Activated CD4-positive, alpha-beta memory T cell treated with anti-CD3 and anti-CD28 coated beads, Interleukin-2, amount 10 ng/mL, durations not matched to agents 7 days and 5 days (primary cell): Measurements from ENCODE around the gene TUBA4B. TPM values are rescaled to one million over a fixed set of nuclear protein-coding genes. Genes with fewer than 3 reads are reported as not detected.
A peak's percentile ranks its signal among the peaks of the same experiment; 100 is the strongest.

Source experiments
- CTCF ChIA-PET: fragments of 350-600 bp; sonication (Branson Sonifier 250); formaldehyde crosslinking; loops from one replicate; lab custom pipeline; 2021; ENCODE audit warnings: antibody characterized with exemption, inconsistent platforms; lab: Charles Lee
- POLR2A ChIA-PET: fragments of 350-600 bp; sonication (Branson Sonifier 250); formaldehyde crosslinking; loops from one replicate; lab custom pipeline; 2021; ENCODE audit warnings: antibody characterized with exemption; lab: Charles Lee
- DNase-seq: peaks from one replicate; pipeline ENCODE4 v3.0.0-alpha.2; 2020
- H3K27ac Mint-ChIP-seq: one replicate; pipeline ENCODE4 v1.8.0; 2021; ENCODE audit warnings: mild to moderate bottlenecking, mixed read lengths
- H3K27me3 Mint-ChIP-seq: one replicate; pipeline ENCODE4 v1.8.0; 2021; ENCODE audit warnings: mixed read lengths
- H3K36me3 Mint-ChIP-seq: one replicate; pipeline ENCODE4 v1.8.0; 2021; ENCODE audit warnings: low read depth, mixed read lengths
- H3K4me1 Mint-ChIP-seq: one replicate; pipeline ENCODE4 v1.8.0; 2021; ENCODE audit warnings: mixed read lengths
- H3K4me3 Mint-ChIP-seq: one replicate; pipeline ENCODE4 v1.8.0; 2021; ENCODE audit warnings: mild to moderate bottlenecking, mixed read lengths
- H3K9me3 Mint-ChIP-seq: one replicate; pipeline ENCODE4 v1.8.0; 2021; ENCODE audit warnings: mixed read lengths
- total RNA-seq, 2 experiments: library from RNA; stranded (reverse); gene quantifications; one replicate each; pipeline ENCODE4 v1.2.3, GENCODE V29; 2021

The TUBA4B gene
- total RNA-seq, 2 experiments from 2014 or later, result not detected

- ChIA-PET POLR2A (interaction anchor here (15.5 kb wide), 1 partner anchor 14 kb away, joined by 425 read pairs; the partner anchor contains the start of genes GLB1L, STK16, TUBA4A and TUBA4B), CTCF (no interaction called here)
- Mint-ChIP-seq H3K27ac (no peak overlapping the region), H3K27me3 (no peaks in the 10 kb centered on the region), H3K4me1 (peaks cover 30% of the 10 kb centered on the region), H3K9me3 (no peaks in the 10 kb centered on the region), H3K36me3 (peaks cover 79% of the 10 kb centered on the region), H3K4me3 (no peak overlapping the region)
- DNase-seq, result no peak
These were observed 18.7 kb upstream of the TUBA4B start for GRCh38 chr2:219234331-219234730.

- POLR2A ChIA-PET, result interaction anchor here (0.6 to 15.2 kb wide), 4 partner anchors 10 to 159 kb away, joined by 3 to 425 read pairs (median 40); partner anchors contain the start of genes ANKZF1, ATG9A, CNPPD1 and TUBA4A
- Mint-ChIP-seq H3K27me3 (no peaks in the 10 kb centered on the region), H3K9me3 (no peaks in the 10 kb centered on the region), H3K36me3 (peaks cover 31% of the 10 kb centered on the region), H3K27ac (peak overlapping the region; percentile 56), H3K4me1 (peaks cover 46% of the 10 kb centered on the region), H3K4me3 (peak overlapping the region; percentile 39)
- no peak for DNase-seq
- CTCF ChIA-PET, result interaction anchor here (3.7 kb wide), 1 partner anchor 51 kb away, joined by 32 read pairs; no protein-coding TSS in a partner anchor
These were observed 9.7 kb upstream of the TUBA4B start for GRCh38 chr2:219243291-219243761.

DNA sequence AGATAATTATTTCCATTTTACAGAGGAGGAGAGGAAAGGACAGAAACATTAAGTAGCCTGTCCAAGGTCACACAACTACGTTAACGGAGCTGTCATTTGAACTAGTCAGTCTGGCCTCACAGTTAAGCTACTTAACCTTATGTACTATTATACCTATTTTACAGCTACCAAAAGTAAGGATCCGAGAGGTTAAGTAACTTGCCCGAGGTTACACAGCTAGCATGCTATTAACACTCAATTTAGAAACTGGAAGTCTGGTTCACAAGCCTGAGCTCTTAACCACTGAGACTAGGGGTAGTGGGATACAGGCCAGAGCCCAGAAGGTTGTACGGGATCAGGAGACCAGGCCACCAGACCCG, 8.3 kb upstream of the TUBA4B start:
- H3K36me3 Mint-ChIP-seq, result peaks cover 40% of the 10 kb centered on the region
- peak overlapping the region; percentile 81 for H3K27ac Mint-ChIP-seq
- peak overlapping the region; percentile 100 for H3K4me3 Mint-ChIP-seq
- no peaks in the 10 kb centered on the region for H3K27me3 Mint-ChIP-seq
- ChIA-PET CTCF (interaction anchor here (0.9 to 3.7 kb wide), 12 partner anchors 10 to 351 kb away, joined by 3 to 32 read pairs (median 7); partner anchors contain the start of genes ANKZF1, ATG9A, CNPPD1 and DNAJB2), POLR2A (interaction anchor here (0.6 to 15.2 kb wide), 17 partner anchors 9 to 143 kb away, joined by 3 to 425 read pairs (median 5); partner anchors contain the start of genes ABCB6, ANKZF1, ATG9A and CNPPD1)
- no peak for DNase-seq
- no peaks in the 10 kb centered on the region for H3K9me3 Mint-ChIP-seq
- H3K4me1 Mint-ChIP-seq, result peaks cover 60% of the 10 kb centered on the region

DNA sequence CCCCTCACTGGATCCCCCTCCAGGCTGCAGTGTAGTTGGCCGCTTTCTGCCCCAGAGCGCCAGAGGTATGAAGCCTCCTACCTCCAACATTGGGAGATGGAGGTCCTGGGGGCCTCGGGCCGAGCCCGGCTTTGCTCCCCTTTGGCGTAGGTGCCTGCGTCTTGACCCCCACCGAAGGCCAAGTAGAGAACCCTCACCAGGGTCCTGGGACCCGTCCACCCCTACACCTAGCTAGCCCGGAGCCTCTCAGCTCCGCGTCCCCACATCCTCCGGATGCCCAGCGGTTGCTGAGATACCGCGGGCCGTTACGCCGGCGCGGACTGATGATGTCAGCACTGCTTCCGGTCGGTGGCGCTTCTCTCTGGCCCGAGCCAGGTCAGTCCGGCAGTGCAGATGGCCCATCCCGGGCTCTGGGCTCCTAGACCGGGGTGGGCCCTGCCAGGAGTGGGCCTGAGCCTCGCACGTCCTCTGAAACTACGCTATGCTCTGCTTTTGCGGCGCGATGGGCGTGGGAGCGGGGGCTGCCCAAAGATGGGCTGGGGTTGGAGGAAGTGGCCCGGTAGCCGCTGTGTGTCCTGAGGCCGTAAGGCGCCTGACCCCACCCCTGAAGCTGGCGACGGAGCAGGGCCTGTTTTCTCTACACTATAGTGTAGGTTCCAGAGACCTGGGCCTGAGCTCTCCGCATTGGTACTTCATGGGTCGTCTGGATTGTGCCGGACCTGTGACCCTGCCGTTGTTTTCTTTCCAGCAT, 7.7 kb upstream of the TUBA4B start, which contains the start of the genes GLB1L and STK16:
Gene GLB1L (minus strand): TSS at position 297 of the 751 bp plus-strand sequence. CDS start 1,871 bp downstream, outside the sequence.
Gene STK16 (plus strand): TSS at position 332 of the 751 bp plus-strand sequence. CDS start 521 bp downstream, outside the sequence.
- Mint-ChIP-seq H3K36me3 (peaks cover 42% of the 10 kb centered on the region), H3K9me3 (no peaks in the 10 kb centered on the region), H3K27me3 (no peaks in the 10 kb centered on the region), H3K4me3 (peak within 1 kb of the TSS; percentile 100), H3K4me1 (peaks cover 66% of the 10 kb centered on the region), H3K27ac (peak within 1 kb of the TSS; percentile 81)
- ChIA-PET POLR2A (interaction anchor here (0.6 to 15.2 kb wide), 18 partner anchors 9 to 142 kb away, joined by 3 to 425 read pairs (median 4); partner anchors contain the start of genes ABCB6, ANKZF1, ATG9A and CNPPD1), CTCF (interaction anchor here (0.9 to 3.7 kb wide), 15 partner anchors 9 to 351 kb away, joined by 3 to 32 read pairs (median 4); partner anchors contain the start of genes ANKZF1, ATG9A, CNPPD1 and DNAJB2)
- peak; percentile 92 for DNase-seq

DNA sequence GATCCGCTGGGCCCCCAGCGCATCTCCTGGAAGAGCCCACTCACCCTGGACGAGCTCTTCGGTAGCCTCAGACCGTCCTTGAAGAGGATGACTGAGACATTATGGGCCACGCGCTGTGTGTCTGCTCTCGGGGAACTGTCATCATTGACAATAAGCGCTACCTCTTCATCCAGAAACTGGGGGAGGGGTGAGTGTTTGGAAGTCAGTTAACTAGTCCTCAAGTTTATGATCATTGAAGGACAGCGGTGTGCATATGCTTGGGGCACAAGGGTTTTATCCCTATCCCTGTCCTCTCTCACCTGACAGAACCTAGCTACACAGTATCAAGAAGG, 7.2 kb upstream of the TUBA4B start:
- peaks cover 48% of the 10 kb centered on the region for H3K36me3 Mint-ChIP-seq
- H3K27ac Mint-ChIP-seq, result peak overlapping the region; percentile 81
- no peaks in the 10 kb centered on the region for H3K27me3 Mint-ChIP-seq
- ChIA-PET CTCF (interaction anchor here (0.9 to 3.7 kb wide), 11 partner anchors 8 to 86 kb away, joined by 3 to 32 read pairs (median 7); partner anchors contain the start of genes ANKZF1, ATG9A, CNPPD1 and DNAJB2), POLR2A (interaction anchor here (1.1 to 15.2 kb wide), 11 partner anchors 8 to 141 kb away, joined by 3 to 425 read pairs (median 12); partner anchors contain the start of genes ABCB6, ANKZF1, ATG9A and CNPPD1)
- no peaks in the 10 kb centered on the region for H3K9me3 Mint-ChIP-seq
- H3K4me3 Mint-ChIP-seq, result peak overlapping the region; percentile 100
- no peak for DNase-seq
- peaks cover 71% of the 10 kb centered on the region for H3K4me1 Mint-ChIP-seq

DNA sequence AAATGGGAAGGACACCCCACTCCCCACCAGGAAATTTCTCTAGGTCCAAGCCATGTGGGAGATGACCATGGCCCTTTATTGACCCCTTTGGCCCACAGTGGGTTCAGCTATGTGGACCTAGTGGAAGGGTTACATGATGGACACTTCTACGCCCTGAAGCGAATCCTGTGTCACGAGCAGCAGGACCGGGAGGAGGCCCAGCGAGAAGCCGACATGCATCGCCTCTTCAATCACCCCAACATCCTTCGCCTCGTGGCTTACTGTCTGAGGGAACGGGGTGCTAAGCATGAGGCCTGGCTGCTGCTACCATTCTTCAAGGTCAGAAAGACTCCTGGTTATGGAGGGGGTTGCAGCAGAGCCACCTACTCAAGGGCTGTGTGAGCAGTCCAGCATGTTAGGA, 6.5 kb upstream of the TUBA4B start:
- ChIA-PET POLR2A (interaction anchor here (1.3 to 15.2 kb wide), 6 partner anchors 7 to 70 kb away, joined by 3 to 425 read pairs (median 25); partner anchors contain the start of genes ABCB6, ANKZF1, ATG9A and CNPPD1), CTCF (interaction anchor here (1.0 to 3.7 kb wide), 7 partner anchors 8 to 87 kb away, joined by 3 to 32 read pairs (median 12); partner anchors contain the start of genes CNPPD1, DNAJB2 and TUBA4A)

DNA sequence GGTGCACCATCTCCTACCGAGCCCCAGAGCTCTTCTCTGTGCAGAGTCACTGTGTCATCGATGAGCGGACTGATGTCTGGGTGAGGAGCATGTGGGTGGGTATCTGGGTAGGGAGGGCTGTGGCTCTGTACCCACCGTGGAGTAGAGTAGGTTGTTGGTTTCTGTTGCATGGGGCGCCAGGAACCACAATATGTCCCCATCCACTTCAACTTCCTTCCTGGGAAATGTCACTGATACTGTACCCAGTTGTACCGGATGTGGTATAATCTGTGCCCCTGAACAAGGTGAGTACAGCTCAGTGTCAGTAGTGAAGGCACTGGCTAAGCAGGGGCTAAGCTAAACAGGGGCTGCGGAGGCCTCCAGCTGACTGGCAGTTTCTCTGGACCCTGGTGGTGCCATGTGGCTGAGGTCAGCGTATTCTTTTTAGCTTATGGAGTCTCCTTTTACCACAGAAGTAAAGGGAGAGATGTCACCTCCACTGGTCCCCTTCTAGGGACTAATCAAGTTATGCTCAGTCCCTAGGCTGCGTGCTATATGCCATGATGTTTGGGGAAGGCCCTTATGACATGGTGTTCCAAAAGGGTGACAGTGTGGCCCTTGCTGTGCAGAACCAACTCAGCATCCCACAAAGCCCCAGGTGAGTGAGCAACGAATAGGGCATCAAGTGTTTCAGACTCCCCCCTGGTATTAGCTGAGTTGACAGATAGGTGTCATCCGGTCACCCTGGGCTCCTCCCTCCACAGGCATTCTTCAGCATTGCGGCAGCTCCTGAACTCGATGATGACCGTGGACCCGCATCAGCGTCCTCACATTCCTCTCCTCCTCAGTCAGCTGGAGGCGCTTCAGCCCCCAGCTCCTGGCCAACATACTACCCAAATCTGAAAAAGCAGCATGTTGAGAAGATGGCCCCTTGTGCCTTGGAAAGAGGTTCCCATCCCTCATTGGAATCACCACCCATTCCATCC, 5.1 kb upstream of the TUBA4B start:
- Mint-ChIP-seq H3K4me3 (peak overlapping the region; percentile 100), H3K36me3 (peaks cover 69% of the 10 kb centered on the region), H3K27me3 (no peaks in the 10 kb centered on the region), H3K27ac (peak overlapping the region; percentile 81), H3K4me1 (peaks cover 87% of the 10 kb centered on the region), H3K9me3 (no peaks in the 10 kb centered on the region)
- POLR2A ChIA-PET, result interaction anchor here (0.6 to 15.2 kb wide), 13 partner anchors 15 to 1018 kb away, joined by 3 to 425 read pairs (median 5); partner anchors contain the start of genes ABCB6, ANKZF1, ATG9A and CNPPD1
- peak; percentile 76 for DNase-seq
- CTCF ChIA-PET, result interaction anchor here (0.8 to 9.7 kb wide), 8 partner anchors 12 to 52 kb away, joined by 3 to 120 read pairs (median 4); partner anchors contain the start of genes ANKZF1, ATG9A and DNAJB2

More for the DNA sequence above, 6.5 kb upstream of the TUBA4B start:
- H3K4me3 Mint-ChIP-seq, result peak overlapping the region; percentile 100
- H3K4me1 Mint-ChIP-seq, result peaks cover 78% of the 10 kb centered on the region
- H3K27me3 Mint-ChIP-seq, result no peaks in the 10 kb centered on the region
- peaks cover 55% of the 10 kb centered on the region for H3K36me3 Mint-ChIP-seq
- DNase-seq, result no peak
- peak overlapping the region; percentile 81 for H3K27ac Mint-ChIP-seq
- no peaks in the 10 kb centered on the region for H3K9me3 Mint-ChIP-seq

- ChIA-PET CTCF (interaction anchor here (1.0 to 9.7 kb wide), 7 partner anchors 11 to 89 kb away, joined by 3 to 120 read pairs (median 4); partner anchors contain the start of genes ANKZF1, ATG9A, DNAJB2 and NHEJ1), POLR2A (interaction anchor here (0.7 to 15.2 kb wide), 10 partner anchors 16 to 90 kb away, joined by 3 to 425 read pairs (median 8); partner anchors contain the start of genes ABCB6, ANKZF1, ATG9A and CNPPD1)
- peaks cover 73% of the 10 kb centered on the region for H3K36me3 Mint-ChIP-seq
These were observed 4.2 kb upstream of the TUBA4B start for GRCh38 chr2:219248845-219249202.

GRCh38 chr2:219249203-219249980, 3.7 kb upstream of the TUBA4B start:
- H3K27ac Mint-ChIP-seq, result peak overlapping the region; percentile 81
- no peaks in the 10 kb centered on the region for H3K9me3 Mint-ChIP-seq
- peak; percentile 66 for DNase-seq
- peaks cover 73% of the 10 kb centered on the region for H3K36me3 Mint-ChIP-seq
- ChIA-PET POLR2A (interaction anchor here (1.0 to 15.2 kb wide), 10 partner anchors 17 to 853 kb away, joined by 3 to 425 read pairs (median 8); partner anchors contain the start of genes ABCB6, ANKZF1, ATG9A and CNPPD1), CTCF (interaction anchor here (1.1 to 9.7 kb wide), 8 partner anchors 20 to 89 kb away, joined by 3 to 120 read pairs (median 4); partner anchors contain the start of genes ANKZF1, ATG9A, CNPPD1 and DNAJB2)
- H3K27me3 Mint-ChIP-seq, result no peaks in the 10 kb centered on the region
- peak overlapping the region; percentile 100 for H3K4me3 Mint-ChIP-seq
- H3K4me1 Mint-ChIP-seq, result peaks cover 77% of the 10 kb centered on the region

More at GRCh38 chr2:219248845-219249202, 4.2 kb upstream of the TUBA4B start:
- Mint-ChIP-seq H3K4me1 (peaks cover 81% of the 10 kb centered on the region), H3K27me3 (no peaks in the 10 kb centered on the region), H3K27ac (peak overlapping the region; percentile 81), H3K4me3 (peak overlapping the region; percentile 100), H3K9me3 (no peaks in the 10 kb centered on the region)
- DNase-seq, result no peak

DNA sequence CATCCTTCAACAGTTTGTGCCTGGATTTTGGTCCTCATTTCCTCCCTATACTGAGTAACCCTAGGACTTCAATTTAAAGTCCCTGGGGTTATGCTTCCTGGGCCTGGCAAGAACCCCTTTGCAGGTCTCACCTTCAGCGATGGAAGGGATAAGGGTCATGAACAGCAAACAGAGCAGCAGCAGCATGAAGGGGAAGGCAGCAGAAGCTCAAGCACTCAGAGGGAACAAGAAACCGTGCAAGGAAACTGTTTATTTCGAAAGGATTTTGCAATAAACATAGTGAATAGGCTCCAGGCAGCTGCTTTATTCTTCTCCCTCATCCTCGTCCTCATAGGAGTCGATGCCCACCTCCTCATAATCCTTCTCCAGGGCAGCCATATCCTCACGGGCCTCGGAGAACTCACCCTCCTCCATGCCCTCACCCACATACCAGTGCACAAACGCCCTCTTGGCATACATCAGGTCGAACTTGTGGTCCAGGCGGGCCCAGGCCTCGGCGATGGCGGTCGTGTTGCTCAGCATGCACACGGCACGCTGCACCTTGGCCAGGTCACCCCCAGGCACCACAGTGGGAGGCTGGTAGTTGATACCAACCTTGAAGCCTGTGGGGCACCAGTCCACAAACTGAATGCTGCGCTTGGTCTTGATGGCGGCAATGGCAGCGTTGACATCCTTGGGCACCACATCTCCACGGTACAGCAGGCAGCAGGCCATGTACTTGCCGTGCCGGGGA, 2.8 kb upstream of the TUBA4B start:
- peaks cover 74% of the 10 kb centered on the region for H3K4me1 Mint-ChIP-seq
- peak overlapping the region; percentile 100 for H3K4me3 Mint-ChIP-seq
- peaks cover 73% of the 10 kb centered on the region for H3K36me3 Mint-ChIP-seq
- no peaks in the 10 kb centered on the region for H3K27me3 Mint-ChIP-seq
- H3K27ac Mint-ChIP-seq, result peak overlapping the region; percentile 81
- no peak for DNase-seq
- ChIA-PET POLR2A (interaction anchor here (1.0 to 15.2 kb wide), 9 partner anchors 17 to 853 kb away, joined by 3 to 425 read pairs (median 19); partner anchors contain the start of genes ABCB6, ANKZF1, ATG9A and CNPPD1), CTCF (interaction anchor here (1.2 to 9.7 kb wide), 7 partner anchors 21 to 90 kb away, joined by 4 to 120 read pairs (median 4); partner anchors contain the start of genes ANKZF1, ATG9A, CNPPD1 and DNAJB2)
- H3K9me3 Mint-ChIP-seq, result no peaks in the 10 kb centered on the region
